ENCODE data around the gene RPL5.
A peak's percentile ranks its signal among the peaks of the same experiment; 100 is the strongest.
"Not testable (repeated sequence)": the region's sequence is repeated elsewhere in the genome, so short reads cannot be mapped to it uniquely, and the experiment has no call there.

RPL5 gene

GRCh38 chr1:92831762-92832536 is at the start of gene RPL5:
RPL5 (plus strand) TSS chr1:92832040; CDS start chr1:92832115, 75 bp downstream.
- peak; percentile 99 for DNase-seq (ENCODE audit: low spot score)

- not testable (repeated sequence) for DNase-seq (ENCODE audit: low spot score)
Observed at GRCh38 chr1:92783550-92783949, 48.3 kb upstream of the RPL5 start.

- peak; percentile 34 for DNase-seq (ENCODE audit: low spot score)
Observed at GRCh38 chr1:92784021-92784638, 47.7 kb upstream of the RPL5 start.

- peak; percentile 95 for DNase-seq (ENCODE audit: low spot score)
Observed at GRCh38 chr1:92784639-92785500, 47.0 kb upstream of the RPL5 start, which contains the start of gene EVI5. EVI5 (minus strand) TSS chr1:92785108; CDS start chr1:92736546, 48,562 bp downstream.

- no peak for DNase-seq (ENCODE audit: low spot score)
Observed at GRCh38 chr1:92786111-92786901, 45.5 kb upstream of the RPL5 start.

- no peak for DNase-seq (ENCODE audit: low spot score)
Observed at GRCh38 chr1:92790081-92790480, 41.8 kb upstream of the RPL5 start.

- no peak for DNase-seq (ENCODE audit: low spot score)
Observed at GRCh38 chr1:92790867-92791266, 41.0 kb upstream of the RPL5 start.

- no peak for DNase-seq (ENCODE audit: low spot score)
Observed at GRCh38 chr1:92791487-92792066, 40.3 kb upstream of the RPL5 start.

- DNase-seq (ENCODE audit: low spot score) = peak; percentile 24
Observed at GRCh38 chr1:92792340-92792782, 39.5 kb upstream of the RPL5 start.

GRCh38 chr1:92795166-92795565 is 36.7 kb upstream of the RPL5 start:
- no peak for DNase-seq (ENCODE audit: low spot score)

GRCh38 chr1:92797297-92797696 is 34.5 kb upstream of the RPL5 start:
- no peak for DNase-seq (ENCODE audit: low spot score)

- DNase-seq (ENCODE audit: low spot score) = no peak
Observed at GRCh38 chr1:92797961-92798360, 33.9 kb upstream of the RPL5 start.

- DNase-seq (ENCODE audit: low spot score) = no peak
Observed at GRCh38 chr1:92803140-92803887, 28.5 kb upstream of the RPL5 start.

- peak; percentile 91 for DNase-seq (ENCODE audit: low spot score)
Observed at GRCh38 chr1:92804721-92805201, 27.1 kb upstream of the RPL5 start.

- no peak for DNase-seq (ENCODE audit: low spot score)
Observed at GRCh38 chr1:92805216-92805615, 26.6 kb upstream of the RPL5 start.

GRCh38 chr1:92808381-92808780 is 23.5 kb upstream of the RPL5 start:
- no peak for DNase-seq (ENCODE audit: low spot score)

GRCh38 chr1:92816732-92817131 is 15.1 kb upstream of the RPL5 start:
- DNase-seq (ENCODE audit: low spot score) = no peak

GRCh38 chr1:92817137-92817697 is 14.6 kb upstream of the RPL5 start:
- DNase-seq (ENCODE audit: low spot score) = no peak

- peak; percentile 42 for DNase-seq (ENCODE audit: low spot score)
Observed at GRCh38 chr1:92817986-92818764, 13.7 kb upstream of the RPL5 start.
